Vagina (tissue), 2 donors: ENCODE data around the gene TSC1.

Source experiments
- POLR2A ChIP-seq, 2 donors: fragments of 450-650 bp; IDR thresholded peaks; one replicate each; pipeline ENCODE4 v1.6.1; 2017; ENCODE audit warnings: antibody characterized with exemption in 2 of 2, mild to moderate bottlenecking in 2 of 2, moderate library complexity in 2 of 2
- POLR2AphosphoS5 ChIP-seq, 2 donors: sonication (generic); formaldehyde crosslinking; IDR thresholded peaks; one replicate each; pipeline ENCODE4 v1.9.0; 2017; ENCODE audit warnings: antibody characterized with exemption in 2 of 2, mild to moderate bottlenecking in 2 of 2, low read depth in 1 of 2; ENCODE audit not compliant: insufficient read depth in 1 of 2
- TF ChIP-seq, protein P1 (sequence below), 3 experiments: fragments of 450-650 bp in 2 of 3; fragments of 200-600 bp in 1 of 3; sonication (generic) in 1 of 3; IDR thresholded peaks; one replicate each; pipeline ENCODE4 v1.5.1; 2017 to 2019; ENCODE audit warnings: antibody characterized with exemption in 3 of 3, mild to moderate bottlenecking in 2 of 3, moderate library complexity in 2 of 3

DNA sequence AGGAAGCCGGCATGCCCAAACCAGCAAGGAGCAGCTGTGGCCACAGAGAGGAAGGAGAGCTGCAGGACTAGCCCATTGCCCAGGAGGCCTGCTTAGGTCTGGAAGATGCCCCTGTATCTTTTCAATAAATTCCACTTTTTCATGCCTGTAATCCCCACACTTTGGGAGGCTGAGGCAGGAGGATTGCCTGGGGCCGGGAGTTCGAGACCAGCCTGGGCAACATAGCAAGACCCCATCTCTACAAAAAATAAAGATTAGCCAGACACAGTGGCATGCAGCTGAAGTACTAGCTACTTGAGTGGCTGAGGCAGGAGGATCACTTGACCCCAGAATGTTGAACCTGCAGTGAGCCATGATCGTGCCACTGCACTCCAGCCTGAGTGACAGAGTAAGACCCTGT lies 5.3 kb upstream of the TSC1 start:
- TF ChIP-seq, protein P1, sequence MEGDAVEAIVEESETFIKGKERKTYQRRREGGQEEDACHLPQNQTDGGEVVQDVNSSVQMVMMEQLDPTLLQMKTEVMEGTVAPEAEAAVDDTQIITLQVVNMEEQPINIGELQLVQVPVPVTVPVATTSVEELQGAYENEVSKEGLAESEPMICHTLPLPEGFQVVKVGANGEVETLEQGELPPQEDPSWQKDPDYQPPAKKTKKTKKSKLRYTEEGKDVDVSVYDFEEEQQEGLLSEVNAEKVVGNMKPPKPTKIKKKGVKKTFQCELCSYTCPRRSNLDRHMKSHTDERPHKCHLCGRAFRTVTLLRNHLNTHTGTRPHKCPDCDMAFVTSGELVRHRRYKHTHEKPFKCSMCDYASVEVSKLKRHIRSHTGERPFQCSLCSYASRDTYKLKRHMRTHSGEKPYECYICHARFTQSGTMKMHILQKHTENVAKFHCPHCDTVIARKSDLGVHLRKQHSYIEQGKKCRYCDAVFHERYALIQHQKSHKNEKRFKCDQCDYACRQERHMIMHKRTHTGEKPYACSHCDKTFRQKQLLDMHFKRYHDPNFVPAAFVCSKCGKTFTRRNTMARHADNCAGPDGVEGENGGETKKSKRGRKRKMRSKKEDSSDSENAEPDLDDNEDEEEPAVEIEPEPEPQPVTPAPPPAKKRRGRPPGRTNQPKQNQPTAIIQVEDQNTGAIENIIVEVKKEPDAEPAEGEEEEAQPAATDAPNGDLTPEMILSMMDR (IDR thresholded peaks at IDR 0.05) = no peak
- TF ChIP-seq POLR2A (IDR thresholded peaks at IDR 0.05) (no peak), POLR2AphosphoS5 (IDR thresholded peaks at IDR 0.05; ENCODE audit: insufficient read depth in 1 of 2, low read depth in 1 of 2) (no peak)
